PC-3 (cell line): Measurements from ENCODE around the gene SCFD1. TPM values are rescaled to one million over a fixed set of nuclear protein-coding genes. Genes with fewer than 3 reads are reported as not detected.

Experiments used
- ATAC-seq: fragments of 200-7000 bp; cut with Tn5 transposase; 2 replicates; pipeline ENCODE4 v1.9.1; 2020; ENCODE audit warnings: mild to moderate bottlenecking, moderate library complexity
- BruUV-seq: library from RNA; stranded (reverse); fragments of 400-500 nt; replicated peaks from 2 replicates; lab custom pipeline; 2021; lab: Mats Ljungman, UMichigan
- CTCF ChIA-PET: fragments of 300-600 bp; sonication (Branson Sonifier 250); formaldehyde crosslinking; loops from one replicate; lab custom pipeline; 2022; ENCODE audit warnings: antibody characterized with exemption; lab: Charles Lee
- POLR2A ChIA-PET: fragments of 300-600 bp; sonication (Branson Sonifier 250); formaldehyde crosslinking; loops from one replicate; lab custom pipeline; 2022; ENCODE audit warnings: antibody characterized with exemption; ENCODE audit not compliant: unreplicated experiment; lab: Charles Lee
- DNase-seq: peaks from one replicate; pipeline ENCODE4 v3.0.0-alpha.2; 2015
- H2AFZ ChIP-seq: fragments of 300-600 bp; sonication (generic); 2 replicates; pipeline ENCODE4 v1.6.0; 2016; ENCODE audit warnings: antibody characterized with exemption, low read length
- H3F3A ChIP-seq: fragments of 300-600 bp; sonication (generic); one replicate; pipeline ENCODE4 v1.6.0; 2017; ENCODE audit warnings: antibody characterized with exemption, low read length, control low read depth, mild to moderate bottlenecking; ENCODE audit not compliant: unreplicated experiment
- H3K27ac ChIP-seq: fragments of 300-600 bp; sonication (generic); 2 replicates; pipeline ENCODE4 v1.5.1; 2016; ENCODE audit warnings: mild to moderate bottlenecking, low read length
- H3K27me3 ChIP-seq: fragments of 300-600 bp; sonication (generic); 2 replicates; pipeline ENCODE4 v1.6.1; 2016; ENCODE audit warnings: low read length, mixed read lengths
- H3K36me3 ChIP-seq: fragments of 300-600 bp; sonication (generic); 2 replicates; pipeline ENCODE4 v1.6.1; 2016; ENCODE audit warnings: low read depth, mixed run types, low read length, mixed read lengths
- H3K4me1 ChIP-seq: fragments of 300-600 bp; sonication (generic); 2 replicates; pipeline ENCODE4 v1.5.1; 2016; ENCODE audit warnings: low read length; ENCODE audit not compliant: insufficient read depth
- H3K4me2 ChIP-seq: fragments of 300-600 bp; sonication (generic); 2 replicates; pipeline ENCODE4 v1.6.0; 2016; ENCODE audit warnings: low read length
- H3K4me3 ChIP-seq: fragments of 300-600 bp; sonication (generic); 2 replicates; pipeline ENCODE4 v1.5.1; 2016; ENCODE audit warnings: mild to moderate bottlenecking, low read length, mixed read lengths
- H3K79me2 ChIP-seq: fragments of 300-600 bp; sonication (generic); 2 replicates; pipeline ENCODE4 v1.6.1; 2017; ENCODE audit warnings: low read length, mixed read lengths
- H3K9ac ChIP-seq: fragments of 300-600 bp; sonication (generic); 2 replicates; pipeline ENCODE4 v1.6.0; 2016; ENCODE audit warnings: mild to moderate bottlenecking, low read length
- H3K9me2 ChIP-seq: fragments of 300-600 bp; sonication (generic); replicated peaks from 2 replicates; pipeline ENCODE4 v1.6.1; 2016; ENCODE audit warnings: mixed run types, low read length, mixed read lengths
- H3K9me3 ChIP-seq: fragments of 300-600 bp; sonication (generic); 2 replicates; pipeline ENCODE4 v1.6.1; 2016; ENCODE audit warnings: low read length, mixed read lengths
- H4K20me1 ChIP-seq: fragments of 300-600 bp; sonication (generic); 2 replicates; pipeline ENCODE4 v1.6.1; 2016; ENCODE audit warnings: low read length, mixed read lengths
- EZH2 ChIP-seq: fragments of 300-600 bp; sonication (generic); IDR thresholded peaks from one replicate; pipeline ENCODE4 v1.6.1; 2017; ENCODE audit warnings: antibody characterized with exemption, mild to moderate bottlenecking, low read length; ENCODE audit not compliant: unreplicated experiment
- EZH2phosphoT487 ChIP-seq: fragments of 300-600 bp; sonication (generic); IDR thresholded peaks from 2 replicates; pipeline ENCODE4 v1.6.1; 2018; ENCODE audit warnings: mild to moderate bottlenecking, antibody characterized with exemption, low read length, borderline replicate concordance
- intact Hi-C: fragments of 100-400 bp; cut with micrococcal nuclease; formaldehyde crosslinking; loops from 2 replicates; pipeline ENCODE4 v1.9.0; 2023
- total RNA-seq: library from RNA; depleted of rRNA; stranded (reverse); fragments of >200 nt; gene quantifications from 2 replicates; pipeline ENCODE4 v1.2.3, GENCODE V29; 2014
- TF ChIP-seq, protein P1 (sequence below): fragments of 300-600 bp; sonication (generic); conservative IDR thresholded peaks from 2 replicates; pipeline ENCODE4 v1.5.1; 2017; ENCODE audit warnings: antibody characterized with exemption, low read depth, mild to moderate bottlenecking, low read length

Gene SCFD1
- total RNA-seq, 1 experiment from 2014 or later, result 72.3 TPM

DNA sequence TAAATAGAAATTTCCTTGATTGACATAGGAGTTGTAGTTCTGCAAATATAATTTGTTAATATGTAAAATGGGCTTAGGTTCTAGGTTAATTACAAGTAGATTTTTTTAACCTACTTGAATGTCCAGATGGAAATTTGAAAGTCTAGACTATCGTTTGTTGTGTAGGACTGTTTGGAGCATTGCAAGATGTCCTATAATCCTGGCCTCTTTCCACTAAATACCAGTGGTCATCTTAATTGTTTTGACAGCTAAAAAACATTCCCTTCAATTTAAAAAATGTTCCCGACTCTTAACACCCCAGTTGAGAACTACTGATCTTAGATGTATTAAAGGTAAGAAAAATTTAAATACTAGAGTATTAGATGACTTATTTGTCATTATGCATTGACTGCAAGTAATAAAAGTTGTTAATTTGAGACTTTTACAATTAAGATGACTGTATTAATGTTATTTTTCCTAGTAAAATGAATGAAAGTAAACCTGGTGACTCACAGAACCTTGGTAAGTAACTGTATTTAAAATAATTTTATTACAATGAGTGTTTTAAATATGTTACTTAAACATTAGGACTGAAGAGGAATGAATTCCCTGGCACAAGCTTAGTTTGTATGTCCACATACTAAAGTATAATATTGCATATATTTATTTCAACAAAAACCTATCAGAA lies 41.4 kb upstream of the SCFD1 start:
- ATAC-seq (peak; percentile 86), DNase-seq (no peak)
- Histone ChIP-seq H3K9ac (no peak overlapping the region), H3K9me2 (no peaks in the 10 kb centered on the region), H3F3A (no peaks in the 10 kb centered on the region), H3K27ac (0 out of 2 replicates have a peak overlapping the region, but pooled peaks have one; percentile 16), H3K27me3 (no peaks in the 10 kb centered on the region), H3K79me2 (peaks cover 100% of the 10 kb centered on the region), H3K9me3 (no peaks in the 10 kb centered on the region), H3K4me3 (no peak overlapping the region), H3K4me2 (no peak overlapping the region), H4K20me1 (peaks cover 40% of the 10 kb centered on the region), H3K36me3 (peaks cover 30% of the 10 kb centered on the region), H3K4me1 (0 out of 2 replicates have a peak, but pooled peaks cover 4% of the 10 kb centered on the region), H2AFZ (no peak overlapping the region)
- intact Hi-C loops, result loop anchor here (2.0 kb wide), 1 partner anchor 20 kb away; no protein-coding TSS in a partner anchor
- BruUV-seq, result no TSS peak
- TF ChIP-seq EZH2phosphoT487 (no peak), EZH2 (no peak)
- TF ChIP-seq, protein P1, sequence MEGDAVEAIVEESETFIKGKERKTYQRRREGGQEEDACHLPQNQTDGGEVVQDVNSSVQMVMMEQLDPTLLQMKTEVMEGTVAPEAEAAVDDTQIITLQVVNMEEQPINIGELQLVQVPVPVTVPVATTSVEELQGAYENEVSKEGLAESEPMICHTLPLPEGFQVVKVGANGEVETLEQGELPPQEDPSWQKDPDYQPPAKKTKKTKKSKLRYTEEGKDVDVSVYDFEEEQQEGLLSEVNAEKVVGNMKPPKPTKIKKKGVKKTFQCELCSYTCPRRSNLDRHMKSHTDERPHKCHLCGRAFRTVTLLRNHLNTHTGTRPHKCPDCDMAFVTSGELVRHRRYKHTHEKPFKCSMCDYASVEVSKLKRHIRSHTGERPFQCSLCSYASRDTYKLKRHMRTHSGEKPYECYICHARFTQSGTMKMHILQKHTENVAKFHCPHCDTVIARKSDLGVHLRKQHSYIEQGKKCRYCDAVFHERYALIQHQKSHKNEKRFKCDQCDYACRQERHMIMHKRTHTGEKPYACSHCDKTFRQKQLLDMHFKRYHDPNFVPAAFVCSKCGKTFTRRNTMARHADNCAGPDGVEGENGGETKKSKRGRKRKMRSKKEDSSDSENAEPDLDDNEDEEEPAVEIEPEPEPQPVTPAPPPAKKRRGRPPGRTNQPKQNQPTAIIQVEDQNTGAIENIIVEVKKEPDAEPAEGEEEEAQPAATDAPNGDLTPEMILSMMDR, result no peak
- POLR2A ChIA-PET, result no interaction called here
- CTCF ChIA-PET, result interaction anchor here (0.6 kb wide), 1 partner anchor 29 kb away, joined by 3 read pairs; no protein-coding TSS in a partner anchor

DNA sequence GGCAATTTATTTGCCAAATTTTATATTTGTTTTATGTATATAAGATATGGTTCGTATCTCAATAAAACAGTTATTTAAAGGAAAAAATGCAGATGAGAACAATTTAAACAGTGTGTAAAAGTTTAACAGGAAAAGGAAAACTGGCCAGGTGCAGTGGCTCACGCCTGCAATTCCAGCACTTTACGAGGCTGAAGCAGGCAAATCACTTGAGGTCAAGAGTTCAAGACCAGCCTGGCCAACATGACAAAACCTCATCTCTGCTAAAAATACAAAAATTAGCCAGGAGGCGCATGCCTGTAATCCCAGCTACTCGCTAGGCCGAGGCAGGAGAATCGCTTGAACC lies 40.9 kb upstream of the SCFD1 start:
- intact Hi-C loops, result loop anchor here (2.0 kb wide), 1 partner anchor 20 kb away; no protein-coding TSS in a partner anchor
- Histone ChIP-seq H3K4me2 (no peak overlapping the region), H3K27me3 (no peaks in the 10 kb centered on the region), H3K4me1 (0 out of 2 replicates have a peak, but pooled peaks cover 4% of the 10 kb centered on the region), H3K36me3 (peaks cover 34% of the 10 kb centered on the region), H4K20me1 (peaks cover 35% of the 10 kb centered on the region), H2AFZ (no peak overlapping the region), H3K9ac (no peak overlapping the region), H3K27ac (no peak overlapping the region; the same call in 1 of the 2 replicates), H3F3A (no peaks in the 10 kb centered on the region), H3K4me3 (no peak overlapping the region), H3K79me2 (peaks cover 100% of the 10 kb centered on the region), H3K9me2 (no peaks in the 10 kb centered on the region), H3K9me3 (no peaks in the 10 kb centered on the region)
- POLR2A ChIA-PET, result no interaction called here
- ATAC-seq (peak; percentile 60), DNase-seq (no peak)
- TF ChIP-seq, protein P1, result no peak
- no peak for TF ChIP-seq EZH2
- no peak for TF ChIP-seq EZH2phosphoT487
- no TSS peak for BruUV-seq
- CTCF ChIA-PET, result interaction anchor here (0.6 kb wide), 1 partner anchor 30 kb away, joined by 3 read pairs; no protein-coding TSS in a partner anchor

DNA sequence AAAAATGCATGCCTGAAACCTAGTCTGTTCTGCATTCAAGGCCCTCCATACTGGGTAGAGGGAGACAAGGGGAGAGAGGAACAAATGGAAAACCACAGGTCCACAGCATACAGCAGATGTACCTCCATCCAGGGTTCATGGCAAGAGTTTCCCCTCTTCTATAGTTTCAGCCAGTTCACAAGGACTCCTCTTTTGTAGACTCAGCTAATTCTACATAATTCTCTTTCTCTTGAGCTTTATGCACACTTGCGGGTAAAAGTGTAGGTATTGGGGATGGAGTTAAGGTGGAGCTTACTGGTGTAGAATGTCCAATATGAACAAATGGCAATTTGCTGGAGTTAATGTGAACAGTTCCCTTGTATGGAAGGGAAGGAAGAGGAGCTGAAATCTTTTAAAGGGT lies 39.7 kb upstream of the SCFD1 start:
- ChIA-PET POLR2A (no interaction called here), CTCF (no interaction called here)
- Histone ChIP-seq H3F3A (no peaks in the 10 kb centered on the region), H4K20me1 (peaks cover 30% of the 10 kb centered on the region), H2AFZ (no peak overlapping the region), H3K4me3 (no peak overlapping the region), H3K27me3 (no peaks in the 10 kb centered on the region), H3K9ac (no peak overlapping the region), H3K79me2 (peaks cover 98% of the 10 kb centered on the region), H3K4me1 (0 out of 2 replicates have a peak, but pooled peaks cover 4% of the 10 kb centered on the region), H3K9me2 (no peaks in the 10 kb centered on the region), H3K4me2 (no peak overlapping the region), H3K36me3 (peaks cover 37% of the 10 kb centered on the region), H3K9me3 (no peaks in the 10 kb centered on the region), H3K27ac (no peak overlapping the region)
- DNase-seq (no peak), ATAC-seq (no peak)
- intact Hi-C loops, result no loop called here
- no TSS peak for BruUV-seq
- TF ChIP-seq, protein P1, result no peak
- TF ChIP-seq EZH2 (no peak), EZH2phosphoT487 (no peak)
